Left ventricle myocardium inferior (tissue), 1 donor: ENCODE data around the gene SPIB. TPM values are rescaled to one million over a fixed set of nuclear protein-coding genes. Genes with fewer than 3 reads are reported as not detected.

Experiments
- DNase-seq: peaks from one replicate; pipeline ENCODE4 v3.0.0-alpha.2; 2020
- H3K27ac ChIP-seq: fragments of 200-600 bp; replicated peaks from 2 replicates; pipeline ENCODE4 v1.8.0; 2021
- H3K27me3 ChIP-seq: fragments of 200-600 bp; 2 replicates; pipeline ENCODE4 v1.8.0; 2021; ENCODE audit warnings: low read depth
- H3K36me3 ChIP-seq: fragments of 200-600 bp; 2 replicates; pipeline ENCODE4 v1.8.0; 2021
- H3K4me1 ChIP-seq: fragments of 200-600 bp; 2 replicates; pipeline ENCODE4 v1.8.0; 2021
- H3K4me3 ChIP-seq: fragments of 200-600 bp; 2 replicates; pipeline ENCODE4 v1.8.0; 2021; ENCODE audit warnings: mild to moderate bottlenecking, moderate library complexity
- H3K9me3 ChIP-seq: fragments of 200-600 bp; replicated peaks from 2 replicates; pipeline ENCODE4 v1.8.0; 2021
- CTCF ChIP-seq: fragments of 200-600 bp; IDR thresholded peaks from 2 replicates; pipeline ENCODE4 v1.8.0; 2021; ENCODE audit warnings: antibody characterized with exemption, mild to moderate bottlenecking, borderline replicate concordance
- intact Hi-C: fragments of 100-400 bp; cut with micrococcal nuclease; formaldehyde crosslinking; loops from one replicate; pipeline ENCODE4 v1.11.0; 2022
- total RNA-seq: library from RNA; stranded (reverse); fragmentation: NEBNext Ultra II Directional; extraction: Animal tissue kit (Norgen Biotek cat#: 25700); gene quantifications from one replicate; pipeline ENCODE4 v1.2.1, GENCODE V29; 2021
- donor health status: DM: no; HTN: yes; CAD: no; lungs with severe emphysema.

Gene SPIB
- total RNA-seq, 1 donor from 2014 or later = not detected

DNA sequence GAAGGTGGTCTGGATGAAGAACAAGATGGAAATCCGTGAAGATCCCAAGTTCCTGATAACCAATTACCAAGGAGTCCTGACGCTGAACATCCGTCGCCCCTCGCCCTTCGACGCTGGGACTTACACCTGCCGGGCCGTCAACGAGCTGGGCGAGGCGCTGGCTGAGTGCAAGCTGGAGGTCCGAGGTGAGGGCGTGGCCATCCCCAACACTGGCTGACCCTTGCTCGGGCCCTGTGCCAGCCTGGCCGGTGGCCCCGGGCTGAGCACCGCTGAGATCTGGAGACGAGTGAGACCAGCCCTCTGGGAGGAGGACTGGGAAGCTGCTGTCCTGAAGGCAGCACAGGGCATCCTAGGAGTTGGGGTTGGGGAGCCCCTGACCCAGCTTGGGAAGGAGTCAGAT is 45.6 kb downstream of the SPIB start:
- intact Hi-C loops = loop anchor here (5.0 kb wide), 1 partner anchor 97 kb away; the partner anchor contains the start of gene NAPSA
- TF ChIP-seq CTCF = no peak
- no peaks in the 10 kb centered on the region for H3K36me3 ChIP-seq
- no peaks in the 10 kb centered on the region for H3K4me1 ChIP-seq
- no peak overlapping the region for H3K4me3 ChIP-seq
- DNase-seq = no peak
- H3K9me3 ChIP-seq = no peaks in the 10 kb centered on the region
- H3K27me3 ChIP-seq = peaks cover 68% of the 10 kb centered on the region
- H3K27ac ChIP-seq = no peak overlapping the region

- intact Hi-C loops = loop anchor here (5.0 kb wide), 1 partner anchor 98 kb away; the partner anchor contains the start of gene NAPSA
- Histone ChIP-seq H3K27ac (no peak overlapping the region), H3K9me3 (no peaks in the 10 kb centered on the region), H3K27me3 (peaks cover 62% of the 10 kb centered on the region), H3K4me3 (no peak overlapping the region), H3K4me1 (no peaks in the 10 kb centered on the region), H3K36me3 (no peaks in the 10 kb centered on the region)
- no peak for TF ChIP-seq CTCF
- no peak for DNase-seq
Observed at GRCh38 chr19:50465000-50465399, 46.3 kb downstream of the SPIB start.

DNA sequence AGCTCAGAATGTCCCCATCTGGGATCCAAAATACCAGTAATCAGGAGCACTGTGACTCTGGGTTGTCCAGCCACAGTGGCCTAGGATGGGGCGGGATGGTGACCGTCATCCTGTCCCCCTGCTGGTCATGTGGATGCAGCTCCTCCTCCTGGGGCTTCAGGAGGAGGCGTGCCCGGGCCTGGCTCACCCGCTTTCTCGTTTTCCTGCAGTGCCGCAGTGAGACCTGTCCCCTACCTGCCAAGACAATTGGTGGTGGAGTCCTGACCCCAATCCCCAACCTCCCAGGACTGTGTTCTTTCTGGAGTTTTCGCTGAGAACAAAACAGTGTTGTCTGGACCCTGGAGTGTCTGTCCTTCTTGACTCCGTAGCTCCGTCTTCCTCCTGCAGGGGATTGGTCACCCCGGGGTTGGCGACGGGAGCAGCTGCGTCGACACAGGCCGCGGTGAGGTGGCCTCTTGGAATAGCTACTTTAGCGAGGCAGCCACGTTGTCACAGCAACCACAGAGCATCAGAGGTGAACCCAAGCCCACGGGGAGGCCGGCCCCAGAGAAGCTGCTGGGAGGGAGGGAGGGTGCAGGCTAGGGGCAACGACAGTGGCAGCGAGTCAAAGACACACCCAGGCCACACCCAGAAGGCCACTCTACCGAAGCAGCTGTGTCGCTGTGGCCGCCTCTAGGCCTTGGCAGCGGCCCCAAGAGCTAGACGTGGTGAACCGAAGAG is 47.4 kb downstream of the SPIB start:
- Histone ChIP-seq H3K27me3 (peaks cover 51% of the 10 kb centered on the region), H3K27ac (no peak overlapping the region), H3K4me1 (no peaks in the 10 kb centered on the region), H3K36me3 (no peaks in the 10 kb centered on the region), H3K9me3 (no peaks in the 10 kb centered on the region), H3K4me3 (no peak overlapping the region)
- TF ChIP-seq CTCF = peak; percentile 23
- DNase-seq = no peak
- intact Hi-C loops = no loop called here

DNA sequence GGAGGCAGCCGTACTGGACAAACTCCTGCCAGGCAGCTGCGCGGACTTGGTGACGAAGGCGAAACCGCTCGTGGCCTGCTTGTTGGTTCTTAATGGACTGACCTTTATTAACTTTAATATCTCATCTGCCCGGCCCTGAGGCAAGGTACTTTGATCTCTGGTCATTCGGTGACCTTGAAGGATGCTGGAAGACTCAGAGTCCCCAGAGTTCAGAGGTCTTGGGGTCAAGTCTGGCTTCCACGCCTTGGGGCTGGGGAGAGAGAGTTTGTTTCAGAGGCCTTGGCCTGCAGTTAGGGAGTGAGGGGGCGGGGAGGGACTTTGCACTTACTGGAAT is 47.9 kb downstream of the SPIB start:
- Histone ChIP-seq H3K9me3 (no peaks in the 10 kb centered on the region), H3K27ac (no peak overlapping the region), H3K4me1 (no peaks in the 10 kb centered on the region), H3K36me3 (no peaks in the 10 kb centered on the region), H3K4me3 (no peak overlapping the region), H3K27me3 (peaks cover 46% of the 10 kb centered on the region)
- intact Hi-C loops = no loop called here
- no peak for TF ChIP-seq CTCF
- no peak for DNase-seq

GRCh38 chr19:50467566-50467965 is 48.8 kb downstream of the SPIB start:
- Histone ChIP-seq H3K27me3 (peaks cover 37% of the 10 kb centered on the region), H3K4me3 (no peak overlapping the region), H3K4me1 (no peaks in the 10 kb centered on the region), H3K27ac (no peak overlapping the region), H3K9me3 (no peaks in the 10 kb centered on the region), H3K36me3 (no peaks in the 10 kb centered on the region)
- no peak for TF ChIP-seq CTCF
- intact Hi-C loops = no loop called here
- no peak for DNase-seq
